GM19025 (cell line): ENCODE measurements around the gene MAPKAP1.

Experiments used
- ATAC-seq: cut with Tn5 transposase; IDR thresholded peaks from one replicate; pipeline ENCODE4 v1.9.1; 2021; ENCODE audit warnings: mild to moderate bottlenecking, low read depth, moderate library complexity; ENCODE audit not compliant: unreplicated experiment

MAPKAP1 gene

DNA sequence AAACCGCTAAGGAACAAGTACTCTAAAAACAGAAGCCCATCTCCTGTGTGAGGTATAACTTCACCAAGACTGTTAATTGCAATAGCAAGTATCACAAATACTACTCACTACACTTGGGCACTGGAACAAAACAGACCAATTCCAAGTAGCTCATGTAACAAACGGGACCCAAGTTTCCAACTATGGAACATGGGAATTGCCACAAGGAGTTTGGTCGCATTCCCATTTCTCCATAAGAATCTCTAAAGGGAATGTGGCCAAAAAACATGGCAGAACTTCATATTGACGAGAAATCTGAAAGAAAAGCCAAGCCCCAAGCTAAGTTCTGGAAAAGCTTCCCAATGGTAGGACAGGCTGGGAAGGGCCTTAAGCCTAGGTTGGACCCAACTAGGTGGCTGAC is 162.5 kb downstream of the MAPKAP1 start:
- no peak for ATAC-seq

DNA sequence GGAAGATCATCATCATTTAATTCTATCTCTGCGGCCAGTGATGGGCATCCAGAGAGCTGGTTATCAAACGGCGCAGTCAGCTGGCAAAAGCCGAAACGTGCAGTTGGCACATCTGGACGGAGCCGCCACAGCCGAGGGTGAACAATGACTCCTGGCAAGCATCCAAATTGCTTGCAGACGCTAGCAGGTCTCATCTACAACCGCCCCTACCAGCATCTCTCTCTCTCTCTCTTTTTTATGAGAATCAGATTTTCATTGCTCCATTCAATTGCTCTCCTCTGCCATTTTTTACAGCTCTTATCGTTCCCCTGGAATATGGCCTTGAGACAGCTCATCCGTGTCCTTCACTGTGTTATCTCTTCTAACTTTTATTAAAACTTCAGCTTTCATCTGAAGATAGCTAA is 165.2 kb downstream of the MAPKAP1 start:
- ATAC-seq = no peak

DNA sequence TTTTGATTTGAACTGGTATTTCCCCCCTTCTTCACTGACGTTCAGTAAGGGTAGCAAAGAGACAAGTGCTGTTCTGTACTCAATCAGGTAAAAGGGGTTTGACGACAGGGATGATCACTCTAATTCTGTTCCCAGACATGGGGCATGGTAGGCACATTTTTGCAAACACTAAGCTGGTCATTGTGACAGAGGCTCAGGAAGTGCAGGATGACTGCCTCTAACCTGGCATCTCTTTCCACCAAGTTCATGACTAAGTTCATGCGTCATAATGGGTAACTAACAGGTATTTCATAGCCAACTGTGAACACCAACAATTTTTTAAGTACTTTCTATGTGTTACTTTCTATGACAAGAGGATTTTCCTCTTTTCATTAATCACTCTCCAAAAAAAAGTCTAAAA is 166.5 kb downstream of the MAPKAP1 start:
- no peak for ATAC-seq

DNA sequence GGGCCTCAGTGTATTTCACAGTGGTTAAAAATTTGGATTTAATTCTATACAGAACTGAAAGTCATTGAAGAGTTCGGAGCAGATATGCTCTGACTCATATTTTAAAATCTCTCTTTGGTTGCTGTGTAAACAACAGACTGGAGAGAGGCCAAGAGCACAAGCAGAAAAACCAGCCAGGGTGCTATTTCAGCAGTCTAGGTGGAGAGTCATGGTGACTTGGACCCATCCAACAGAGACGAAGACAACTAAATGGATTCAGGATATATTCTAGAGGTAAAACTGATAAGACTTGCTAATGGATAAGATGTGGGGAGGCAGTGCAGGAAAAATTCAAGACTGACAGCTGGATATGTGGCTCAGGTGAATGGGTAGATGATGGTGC is 168.9 kb downstream of the MAPKAP1 start:
- ATAC-seq = no peak

DNA sequence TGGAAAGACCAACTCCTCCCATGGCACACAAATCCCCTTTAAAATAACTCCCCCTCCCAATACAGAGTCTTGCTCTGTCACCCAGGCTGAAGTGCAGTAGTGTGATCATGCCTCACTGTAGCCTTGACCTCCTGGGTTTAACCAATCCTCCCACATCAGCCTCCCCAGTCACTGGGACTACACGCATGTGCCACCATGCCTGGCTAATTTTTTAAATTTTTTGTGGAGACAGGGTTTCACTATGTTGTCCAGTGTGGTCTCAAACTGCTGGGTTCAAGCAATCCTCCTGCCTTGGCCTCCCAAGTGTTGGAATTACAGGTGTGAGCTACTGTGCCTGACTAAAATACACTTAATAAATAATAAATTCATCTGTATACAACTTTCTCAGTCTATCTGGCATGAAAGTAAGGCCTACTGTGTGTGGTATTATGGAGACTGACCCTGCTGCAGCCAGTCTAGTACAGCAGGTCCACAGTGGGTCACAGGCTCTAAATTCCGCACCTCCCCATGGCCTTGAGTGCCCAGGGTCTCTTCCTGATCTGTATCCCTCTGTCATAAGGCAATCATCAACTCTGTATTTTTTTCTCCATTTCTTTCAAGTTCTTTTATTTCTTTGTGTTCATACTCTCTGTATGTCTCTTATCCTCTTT is 169.4 kb downstream of the MAPKAP1 start:
- no peak for ATAC-seq

DNA sequence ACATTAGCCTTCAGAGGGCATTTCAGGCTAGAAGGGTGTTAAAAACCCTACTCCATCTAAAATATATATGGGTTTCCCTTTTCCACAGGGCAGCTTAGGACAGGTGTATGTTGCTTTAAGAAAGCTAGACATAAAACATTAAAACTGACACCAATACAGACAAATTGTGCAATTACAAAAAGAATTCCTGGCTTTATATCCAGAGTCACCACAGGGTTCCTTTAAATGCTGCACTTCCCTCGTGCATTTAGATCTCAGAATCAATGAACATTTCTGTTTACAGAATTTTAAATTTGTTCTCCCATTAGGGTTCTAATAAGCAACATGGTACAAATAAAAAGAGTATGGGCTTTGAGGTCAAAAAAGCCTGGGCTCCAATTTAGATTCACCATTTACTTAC is 170.2 kb downstream of the MAPKAP1 start:
- no peak for ATAC-seq

DNA sequence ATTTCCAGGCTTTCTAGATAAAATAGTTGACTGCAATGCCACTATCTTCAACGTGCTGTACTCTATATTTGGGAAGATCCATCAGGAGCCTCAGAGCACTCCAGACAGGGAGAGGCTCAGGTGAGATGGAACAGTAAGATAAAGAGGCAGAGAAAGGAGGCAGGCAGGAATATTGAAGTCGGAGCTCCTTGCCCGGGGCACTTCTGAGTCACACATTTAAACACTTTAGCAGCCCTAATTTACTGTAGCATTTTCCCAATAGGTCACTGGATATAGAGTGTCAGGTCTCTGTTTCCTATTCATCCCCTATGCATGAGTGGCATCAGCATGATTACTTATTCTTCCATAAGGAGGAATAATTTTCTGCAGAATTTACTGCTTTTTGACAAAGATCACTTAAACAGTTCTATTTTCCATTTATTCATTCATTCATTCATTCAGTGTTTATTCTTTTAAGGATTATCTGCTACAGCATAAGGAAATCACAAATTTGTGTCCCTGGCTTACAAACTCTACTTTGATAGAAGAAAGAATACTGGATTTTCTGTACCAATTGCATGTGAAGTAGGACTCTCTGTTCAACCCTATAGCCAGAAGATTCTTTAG is 170.7 kb downstream of the MAPKAP1 start:
- ATAC-seq = no peak

DNA sequence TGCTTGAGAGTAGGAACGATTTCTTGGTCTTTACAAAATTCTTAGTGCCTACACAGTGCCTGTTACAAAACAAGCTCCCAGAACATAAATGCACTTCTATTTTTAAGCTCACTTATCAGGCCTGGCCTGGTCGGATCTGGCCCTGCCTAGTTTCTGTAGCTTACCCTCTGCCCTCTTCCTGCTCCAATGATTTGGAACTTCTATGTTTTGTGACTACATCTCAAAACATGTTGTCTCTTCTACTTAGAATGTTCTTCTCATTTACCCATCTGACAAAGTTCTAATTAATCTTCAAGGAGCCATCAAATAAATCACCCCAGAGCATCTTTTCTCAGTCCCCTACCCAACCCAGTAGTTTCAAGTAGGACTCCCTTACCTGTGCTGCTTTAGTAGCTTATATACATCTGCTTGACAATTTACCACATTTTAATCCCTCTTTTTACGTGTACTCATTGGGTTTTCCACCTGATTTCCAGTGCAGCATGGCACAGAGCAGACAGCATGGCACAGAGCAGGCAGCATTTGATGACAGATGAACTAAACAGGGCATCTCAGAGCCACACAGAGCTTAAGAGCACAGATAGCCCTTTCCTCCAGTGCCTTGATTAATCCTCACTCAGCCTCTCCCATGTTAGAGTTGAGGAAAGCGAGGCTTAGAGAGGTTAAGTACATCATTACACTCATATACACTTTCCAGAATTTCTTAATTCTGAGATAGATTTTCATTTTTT is 171.9 kb downstream of the MAPKAP1 start:
- ATAC-seq = no peak

DNA sequence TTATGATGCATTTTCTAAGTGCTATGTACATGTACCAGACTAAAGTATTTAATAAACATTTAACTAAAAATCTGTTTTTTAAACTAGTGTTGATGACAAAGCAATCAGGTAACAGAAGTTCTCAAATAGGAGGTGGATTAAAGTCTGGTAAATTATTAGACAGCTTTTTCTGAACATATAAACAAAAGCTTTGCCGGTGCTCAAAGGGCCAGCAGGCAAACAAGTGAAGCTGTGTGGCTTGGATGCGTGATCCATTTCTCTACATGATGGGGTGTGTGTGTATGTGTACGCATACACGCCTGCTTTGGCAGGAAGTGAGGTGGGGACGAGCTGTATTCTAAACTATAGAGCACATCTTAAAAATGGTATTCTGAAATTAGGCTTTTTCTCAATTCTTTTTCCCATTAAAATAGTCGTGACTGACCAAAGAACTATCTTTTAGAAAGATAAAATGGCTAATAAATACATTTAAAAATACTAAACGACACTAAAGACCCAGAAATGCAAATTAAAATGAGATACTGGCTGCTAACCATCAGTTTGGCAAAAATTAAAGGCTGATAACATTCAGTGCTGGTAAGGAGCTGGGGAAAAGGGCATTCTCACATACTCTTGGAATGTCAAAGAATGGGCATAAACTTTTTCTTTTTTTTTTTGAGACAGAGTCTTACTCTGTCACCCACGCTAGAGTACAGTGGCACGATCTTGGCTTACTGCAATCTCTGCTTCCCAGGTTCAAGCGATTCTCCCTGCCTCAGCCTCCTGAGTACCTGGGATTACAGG is 174.0 kb downstream of the MAPKAP1 start:
- ATAC-seq = no peak

DNA sequence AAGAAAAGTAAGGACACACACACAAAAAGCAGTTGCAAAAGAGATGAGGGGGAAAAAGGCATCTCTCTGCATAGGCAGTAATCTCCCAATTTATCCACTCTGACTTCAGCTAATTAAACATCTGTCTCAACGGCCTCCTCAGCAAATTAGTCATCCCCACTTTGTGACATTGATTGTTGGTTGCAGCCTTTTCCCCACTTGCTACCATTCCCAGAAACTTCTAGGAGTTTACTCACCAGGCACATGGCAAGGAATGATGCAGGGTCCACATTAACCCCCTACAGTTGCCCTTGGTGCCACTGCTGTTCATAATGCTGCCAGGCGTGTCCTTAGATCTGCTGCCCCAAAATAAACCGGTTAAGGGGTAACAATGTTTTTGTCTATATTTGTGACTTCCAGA is 174.6 kb downstream of the MAPKAP1 start:
- ATAC-seq = no peak

DNA sequence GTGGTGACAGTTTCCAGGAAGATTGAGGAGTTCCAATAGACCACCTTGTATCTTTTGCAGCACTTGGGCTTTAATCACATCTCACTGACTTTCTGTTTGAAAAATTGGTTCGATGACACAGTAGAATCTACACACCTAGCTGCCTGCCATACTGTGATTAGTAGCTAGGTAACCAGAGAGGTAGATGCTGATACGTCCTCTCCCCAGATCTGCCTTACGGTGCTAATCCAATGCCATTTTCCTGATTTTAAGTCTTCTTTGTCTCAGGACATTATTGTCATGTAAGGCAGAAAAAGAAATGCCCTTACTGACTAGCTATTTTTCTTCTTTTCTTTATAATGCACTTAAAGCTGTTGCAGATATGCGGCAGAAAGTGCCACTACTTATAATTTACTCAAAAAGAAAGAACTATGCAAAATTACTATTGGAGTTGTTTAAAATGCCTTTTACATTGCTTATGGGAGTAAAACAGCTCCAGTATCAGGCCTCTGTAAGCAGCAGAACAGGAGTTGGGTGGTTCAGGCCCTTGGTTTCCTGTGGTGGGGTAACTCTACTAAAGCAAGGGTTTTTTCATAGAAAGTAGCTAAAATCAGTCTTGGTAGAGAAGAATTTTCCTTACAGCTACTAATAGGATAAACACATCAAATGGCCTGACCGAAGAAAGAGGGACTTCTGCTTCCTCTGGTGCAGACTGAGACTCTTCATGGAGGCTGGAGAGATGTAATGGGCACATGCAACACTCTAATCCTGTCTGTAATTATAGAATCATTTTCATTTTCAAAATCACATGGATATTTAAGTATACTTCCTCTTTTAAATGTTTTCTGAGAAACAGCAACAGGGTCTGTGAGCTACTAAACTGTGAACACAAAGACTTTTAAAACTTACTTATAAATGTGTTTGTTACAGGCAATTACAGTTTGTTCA is 177.2 kb downstream of the MAPKAP1 start:
- no peak for ATAC-seq

DNA sequence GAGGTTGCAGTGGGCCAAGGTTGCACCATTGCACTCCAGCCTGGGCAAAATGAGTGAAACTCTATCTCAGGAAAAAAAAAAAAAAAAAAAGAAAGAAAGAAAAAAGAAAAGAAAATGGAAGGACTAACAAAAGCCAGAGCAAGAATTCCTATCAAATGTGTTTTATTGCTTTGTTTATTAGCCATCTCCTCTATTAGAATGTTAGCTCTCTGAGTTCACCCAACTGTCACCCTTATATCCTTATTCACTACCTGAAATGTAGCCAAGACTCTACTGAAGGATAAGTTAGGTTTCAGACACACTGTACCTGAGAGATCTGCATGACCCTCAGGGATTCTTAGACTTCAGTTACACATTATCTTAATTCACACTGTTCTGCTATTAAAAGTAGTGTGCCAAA is 177.9 kb downstream of the MAPKAP1 start:
- no peak for ATAC-seq

DNA sequence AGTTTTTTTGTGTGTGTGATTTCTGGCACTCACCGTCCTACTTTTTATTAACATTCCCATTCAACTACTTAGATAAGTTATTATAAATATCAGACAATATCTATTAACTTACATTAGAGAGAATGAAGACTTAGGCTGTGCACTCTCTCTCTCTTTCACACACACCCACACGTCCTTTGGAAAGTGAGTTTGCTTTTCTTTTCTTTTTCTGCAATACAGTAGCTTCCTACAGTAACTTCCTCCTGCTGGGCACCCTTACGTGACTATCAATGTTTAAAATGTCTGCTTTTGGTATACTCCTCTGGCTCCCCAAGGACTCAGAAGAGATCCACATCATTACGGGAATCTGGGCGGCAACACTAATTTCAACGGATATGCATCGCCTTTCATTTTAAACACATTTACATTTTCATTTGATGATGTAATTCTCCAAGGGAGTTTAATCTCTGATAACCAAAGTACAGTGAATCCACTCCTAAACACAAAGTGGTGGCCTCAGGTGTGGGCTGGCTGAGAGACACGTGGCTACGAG is 179.5 kb downstream of the MAPKAP1 start:
- no peak for ATAC-seq

DNA sequence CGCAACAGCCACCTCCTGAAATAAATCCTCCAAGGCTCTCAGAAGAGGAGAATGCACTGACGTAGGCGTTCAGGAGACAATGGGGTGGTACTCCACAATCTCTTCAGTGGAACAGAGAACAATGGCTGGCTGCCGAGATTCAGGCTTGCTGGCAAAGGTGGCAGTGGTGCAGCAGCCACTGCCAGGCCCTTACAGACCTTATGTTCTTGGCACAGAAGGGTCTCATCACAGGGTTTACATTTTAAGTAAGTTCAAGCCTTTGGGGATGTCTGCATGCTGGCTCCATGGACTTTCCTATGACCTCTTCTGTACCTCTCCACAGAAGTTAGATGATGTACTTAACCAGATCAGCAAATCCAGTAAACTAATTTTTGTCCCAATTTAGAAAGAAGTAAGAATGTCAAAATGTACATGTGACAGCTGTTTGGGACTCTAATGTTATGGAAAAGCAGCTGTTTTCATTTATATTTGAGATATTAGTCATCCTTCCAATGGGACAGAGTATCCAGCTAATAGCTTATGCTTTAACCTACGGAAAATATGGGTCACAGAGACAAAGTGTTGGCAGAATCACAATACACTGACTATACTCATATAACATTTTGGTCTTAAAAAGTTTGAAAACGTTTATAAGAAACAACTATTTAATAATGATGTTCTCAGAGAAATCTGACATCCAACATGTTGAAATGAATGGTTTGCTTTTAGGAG is 180.9 kb downstream of the MAPKAP1 start:
- no peak for ATAC-seq

DNA sequence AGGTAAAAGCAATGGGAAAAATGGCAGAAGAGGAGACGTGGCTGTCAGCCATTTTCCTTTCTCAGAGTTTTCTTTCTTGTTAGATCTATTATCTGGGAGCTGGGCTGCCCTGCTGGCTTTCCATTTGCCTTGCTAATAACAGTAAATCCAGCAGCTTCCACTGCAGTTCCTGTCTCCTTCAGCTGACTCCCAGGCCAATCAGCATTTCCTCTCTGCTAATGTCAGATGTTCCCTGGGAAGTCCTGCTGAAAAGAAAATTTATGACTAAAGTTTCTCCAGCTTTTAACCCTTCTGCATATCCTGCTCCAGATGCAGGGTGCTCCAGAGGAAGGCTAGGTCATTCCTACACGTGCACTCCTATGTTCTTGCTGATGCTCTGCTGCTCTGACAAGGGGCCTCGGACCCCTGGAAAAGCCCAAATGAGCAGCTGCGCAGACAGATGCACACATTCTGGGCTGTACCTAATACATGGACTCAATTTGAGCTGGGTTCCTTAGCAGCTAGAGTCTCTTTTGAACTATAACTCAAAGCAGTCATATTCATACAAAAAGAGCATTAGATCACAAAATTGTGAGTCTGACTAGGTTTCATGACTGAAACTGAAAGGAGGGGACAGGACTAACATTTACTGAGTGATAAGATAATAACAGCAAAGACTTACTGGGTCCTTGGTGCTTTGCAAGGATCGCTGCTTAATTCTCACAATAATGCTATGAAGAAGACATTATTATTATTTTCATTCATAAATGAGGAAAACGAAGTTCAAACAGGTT is 182.2 kb downstream of the MAPKAP1 start:
- no peak for ATAC-seq

DNA sequence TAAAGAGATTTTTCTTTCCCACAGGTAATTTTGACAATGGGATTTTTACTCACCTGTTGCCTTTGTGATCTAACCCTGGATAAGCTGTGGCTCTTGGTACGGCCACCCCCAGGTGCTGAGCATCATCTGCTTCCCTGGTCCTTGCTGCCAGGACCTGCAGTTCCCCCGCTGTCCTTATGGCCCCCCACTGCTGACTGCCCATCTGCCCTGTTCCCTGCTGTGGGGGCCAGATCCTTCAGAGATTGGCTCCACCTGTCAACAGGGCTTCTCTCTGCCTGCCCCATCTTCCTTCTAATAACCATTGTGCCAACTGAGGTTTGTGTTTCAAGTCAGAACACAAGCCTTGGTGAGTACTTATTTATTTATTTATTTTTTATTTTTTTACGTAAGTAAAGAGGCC is 183.3 kb downstream of the MAPKAP1 start:
- no peak for ATAC-seq

DNA sequence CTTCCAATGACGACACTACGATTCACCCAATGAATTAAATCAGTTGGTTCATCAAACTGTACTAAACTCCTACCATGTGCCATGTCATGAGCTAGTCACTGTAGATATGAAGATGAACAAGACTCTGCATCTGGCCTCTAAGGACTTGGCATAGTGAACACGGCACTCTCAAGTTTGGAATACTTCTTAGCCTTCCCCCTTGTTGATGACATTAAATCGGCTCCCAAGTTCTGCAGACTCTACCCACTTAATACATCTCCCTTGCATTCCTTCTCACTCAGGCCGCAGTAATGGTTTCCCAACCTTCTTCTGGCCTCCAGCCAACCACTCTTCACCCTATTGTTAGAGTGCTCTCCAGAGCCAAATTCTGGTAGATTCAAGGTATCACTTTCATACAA is 184.7 kb downstream of the MAPKAP1 start:
- ATAC-seq = no peak

DNA sequence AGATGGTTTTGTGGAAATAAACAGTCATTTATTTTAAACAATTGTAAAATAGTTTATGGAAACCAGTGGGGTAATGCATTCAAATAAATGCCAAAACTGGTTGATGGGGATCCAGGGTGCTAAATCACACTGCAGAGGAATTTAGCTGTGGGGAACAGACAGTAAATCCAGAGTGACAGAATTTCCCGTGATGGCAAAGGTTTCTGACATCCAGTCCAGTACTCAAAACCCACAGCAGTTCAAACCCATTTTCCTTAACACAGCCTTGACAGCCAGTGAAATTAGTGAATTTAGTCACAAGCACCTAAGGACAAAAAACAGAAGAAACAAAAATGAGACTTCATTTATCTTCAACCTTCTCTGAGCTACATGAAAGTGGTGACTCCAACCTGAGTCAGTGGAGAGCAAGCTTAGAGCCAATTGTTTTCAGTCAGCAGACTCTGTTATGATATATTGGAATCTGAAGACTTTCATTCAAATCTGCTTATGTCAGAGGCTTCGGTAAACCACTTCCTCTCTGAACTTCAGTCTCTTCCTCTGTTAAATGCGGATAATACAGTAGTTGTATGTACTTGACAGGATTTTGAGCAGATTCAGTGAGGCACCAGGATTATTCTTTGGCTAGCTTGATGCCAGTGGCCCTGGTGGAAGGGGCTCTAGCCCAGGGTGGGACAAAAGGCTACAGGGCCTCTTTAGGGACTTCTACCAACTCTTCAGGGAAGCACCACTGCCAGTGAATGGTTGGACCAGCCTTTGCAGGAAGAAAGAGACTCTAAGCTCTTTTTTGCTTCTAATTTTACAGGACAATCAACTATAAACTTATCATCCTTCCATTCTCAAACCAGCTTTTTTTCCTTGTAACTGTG is 185.3 kb downstream of the MAPKAP1 start:
- no peak for ATAC-seq
